Ovary (tissue), 1 donor: ENCODE results near the gene RBBP8.

Source experiments
- EP300 ChIP-seq: sonication (generic); formaldehyde crosslinking; IDR thresholded peaks from one replicate; pipeline ENCODE4 v1.6.1; 2017; ENCODE audit warnings: antibody characterized with exemption
- POLR2A ChIP-seq: fragments of 450-650 bp; IDR thresholded peaks from one replicate; pipeline ENCODE4 v1.6.1; 2017; ENCODE audit warnings: antibody characterized with exemption, mild to moderate bottlenecking, moderate library complexity

DNA sequence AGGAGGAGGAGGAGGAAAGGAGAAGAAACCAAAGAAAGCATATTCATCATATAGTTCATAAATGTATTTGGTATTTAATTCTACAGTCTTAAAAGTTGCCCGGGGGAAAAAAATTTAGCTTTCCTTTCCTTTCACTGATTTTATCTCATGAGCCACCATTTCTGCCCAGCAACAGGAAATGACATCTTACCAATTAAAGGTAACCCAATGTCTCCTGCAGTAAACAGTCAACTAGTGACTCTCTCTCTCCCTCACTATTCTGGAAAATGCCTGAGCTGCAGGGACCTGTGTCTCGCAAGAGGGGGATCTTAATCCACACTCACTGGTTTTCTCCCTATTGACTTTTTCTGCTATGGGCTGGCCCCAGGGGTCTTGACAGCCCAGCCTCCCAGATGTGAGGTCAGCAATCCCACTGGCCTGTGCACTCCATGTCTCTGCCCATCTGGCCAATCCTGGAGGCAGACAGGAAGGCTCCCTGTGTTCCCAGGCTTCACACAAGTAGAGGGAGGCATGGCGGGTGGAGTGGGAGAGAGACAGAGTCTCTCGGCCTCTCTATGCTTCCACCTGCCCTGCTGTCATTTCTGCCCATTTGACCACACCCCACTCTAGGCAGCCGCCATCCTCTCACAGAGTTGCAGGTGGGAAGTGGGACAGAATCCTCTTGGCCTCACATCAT lies 116.7 kb downstream of the RBBP8 start:
- TF ChIP-seq EP300 = no peak
- TF ChIP-seq POLR2A = no peak
